ENCODE results near the gene UCKL1.

GRCh38 chr20:63952210-63952535, 4.0 kb downstream of the UCKL1 start:
- no peak for TF ChIP-seq POLR2A (IDR thresholded peaks at IDR 0.05)
- TF ChIP-seq, protein P1, sequence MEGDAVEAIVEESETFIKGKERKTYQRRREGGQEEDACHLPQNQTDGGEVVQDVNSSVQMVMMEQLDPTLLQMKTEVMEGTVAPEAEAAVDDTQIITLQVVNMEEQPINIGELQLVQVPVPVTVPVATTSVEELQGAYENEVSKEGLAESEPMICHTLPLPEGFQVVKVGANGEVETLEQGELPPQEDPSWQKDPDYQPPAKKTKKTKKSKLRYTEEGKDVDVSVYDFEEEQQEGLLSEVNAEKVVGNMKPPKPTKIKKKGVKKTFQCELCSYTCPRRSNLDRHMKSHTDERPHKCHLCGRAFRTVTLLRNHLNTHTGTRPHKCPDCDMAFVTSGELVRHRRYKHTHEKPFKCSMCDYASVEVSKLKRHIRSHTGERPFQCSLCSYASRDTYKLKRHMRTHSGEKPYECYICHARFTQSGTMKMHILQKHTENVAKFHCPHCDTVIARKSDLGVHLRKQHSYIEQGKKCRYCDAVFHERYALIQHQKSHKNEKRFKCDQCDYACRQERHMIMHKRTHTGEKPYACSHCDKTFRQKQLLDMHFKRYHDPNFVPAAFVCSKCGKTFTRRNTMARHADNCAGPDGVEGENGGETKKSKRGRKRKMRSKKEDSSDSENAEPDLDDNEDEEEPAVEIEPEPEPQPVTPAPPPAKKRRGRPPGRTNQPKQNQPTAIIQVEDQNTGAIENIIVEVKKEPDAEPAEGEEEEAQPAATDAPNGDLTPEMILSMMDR (IDR thresholded peaks at IDR 0.05) = no peak
- TF ChIP-seq POLR2AphosphoS5 (IDR thresholded peaks at IDR 0.05; ENCODE audit: insufficient read depth in 1 of 2, low read depth in 1 of 2) = no peak
